Fibroblast of lung (primary cell): ENCODE measurements around the gene ITM2A.

Source experiments
- EZH2 ChIP-seq: IDR thresholded peaks from 2 replicates; pipeline ENCODE4 v1.5.1; 2012; ENCODE audit warnings: low read length, control low read depth, mild to moderate bottlenecking; ENCODE audit errors: missing control alignments
- TF ChIP-seq, protein P1 (sequence below), 2 donors: IDR thresholded peaks in 1 of 2; conservative IDR thresholded peaks in 1 of 2; 1 replicate in 1 of 2; 2 replicates in 1 of 2; pipeline ENCODE4 v1.5.1; 2011 to 2012; ENCODE audit warnings: low read length in 2 of 2, control low read depth in 1 of 2, inconsistent platforms in 1 of 2, low read depth in 1 of 2, mild to moderate bottlenecking in 1 of 2

DNA sequence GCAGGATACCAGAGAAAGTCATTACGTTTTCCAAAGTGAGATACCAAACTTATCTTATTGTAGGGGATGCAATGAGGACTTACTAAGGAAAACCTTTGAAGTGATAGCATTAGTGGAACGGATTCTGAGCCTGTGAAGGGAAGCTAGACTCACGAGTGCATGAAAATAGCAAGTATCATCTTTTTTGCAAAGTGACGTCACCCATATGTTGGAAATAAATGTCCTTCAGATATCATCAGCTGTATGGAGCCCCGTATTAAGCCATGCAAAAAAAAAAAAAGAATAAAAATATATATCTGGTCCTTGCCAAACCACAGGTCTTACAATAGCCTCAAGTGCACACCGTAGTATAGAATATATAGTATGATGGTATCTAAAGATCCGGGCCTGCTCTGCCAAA is 46.8 kb upstream of the ITM2A start:
- TF ChIP-seq EZH2 = no peak
- TF ChIP-seq, protein P1, sequence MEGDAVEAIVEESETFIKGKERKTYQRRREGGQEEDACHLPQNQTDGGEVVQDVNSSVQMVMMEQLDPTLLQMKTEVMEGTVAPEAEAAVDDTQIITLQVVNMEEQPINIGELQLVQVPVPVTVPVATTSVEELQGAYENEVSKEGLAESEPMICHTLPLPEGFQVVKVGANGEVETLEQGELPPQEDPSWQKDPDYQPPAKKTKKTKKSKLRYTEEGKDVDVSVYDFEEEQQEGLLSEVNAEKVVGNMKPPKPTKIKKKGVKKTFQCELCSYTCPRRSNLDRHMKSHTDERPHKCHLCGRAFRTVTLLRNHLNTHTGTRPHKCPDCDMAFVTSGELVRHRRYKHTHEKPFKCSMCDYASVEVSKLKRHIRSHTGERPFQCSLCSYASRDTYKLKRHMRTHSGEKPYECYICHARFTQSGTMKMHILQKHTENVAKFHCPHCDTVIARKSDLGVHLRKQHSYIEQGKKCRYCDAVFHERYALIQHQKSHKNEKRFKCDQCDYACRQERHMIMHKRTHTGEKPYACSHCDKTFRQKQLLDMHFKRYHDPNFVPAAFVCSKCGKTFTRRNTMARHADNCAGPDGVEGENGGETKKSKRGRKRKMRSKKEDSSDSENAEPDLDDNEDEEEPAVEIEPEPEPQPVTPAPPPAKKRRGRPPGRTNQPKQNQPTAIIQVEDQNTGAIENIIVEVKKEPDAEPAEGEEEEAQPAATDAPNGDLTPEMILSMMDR (conservative IDR thresholded peaks at IDR 0.05 in 1 of 2, IDR thresholded peaks at IDR 0.05 in 1 of 2; ENCODE audit: low read depth in 1 of 2, low read length in 2 of 2) = no peak
